A549 (cell line): ENCODE data around the gene PCSK6. TPM values are rescaled to one million over a fixed set of nuclear protein-coding genes. Genes with fewer than 3 reads are reported as not detected.

Experiments
- ATAC-seq, 2 experiments: fragments of 200-7000 bp in 1 of 2; fragments of >200 bp in 1 of 2; cut with Nextera tagmentation in 1 of 2; cut with Tn5 transposase in 1 of 2; 3 replicates each; pipeline versions ENCODE4 v1.8.0 to v1.9.1; 2018 to 2020; ENCODE audit warnings: mild to moderate bottlenecking in 1 of 2, moderate library complexity in 1 of 2
- CTCF ChIA-PET: fragments of 300-600 bp; sonication (Branson Sonifier 250); formaldehyde crosslinking; extraction: SDS; loops from one replicate; lab custom pipeline; 2021; ENCODE audit warnings: antibody characterized with exemption, inconsistent platforms; lab: Yijun Ruan, JAX
- POLR2A ChIA-PET: fragments of 350-600 bp; formaldehyde crosslinking; extraction: SDS; loops from one replicate; lab custom pipeline; 2021; ENCODE audit warnings: antibody characterized with exemption, inconsistent platforms; lab: Yijun Ruan, JAX
- DNase-seq, 2 experiments: peaks; one replicate each; pipeline versions ENCODE4 v3.0.0 to v3.0.0-alpha.2; 2011 to 2016; ENCODE audit warnings: low read depth in 1 of 2, low spot score in 1 of 2
- FAIRE-seq: peaks from 2 replicates; lab custom pipeline; 2011; peaks lifted over from hg19 to GRCh38; lab: Jason Lieb, UNC
- H3K27ac ChIP-seq, 2 experiments: fragments of >200 bp; sonication (Bioruptor Twin); formaldehyde crosslinking; 3 replicates each; pipeline ENCODE4 v1.5.1; 2016 to 2017
- H3K4me1 ChIP-seq: fragments of >200 bp; sonication (Bioruptor Twin); formaldehyde crosslinking; 3 replicates; pipeline ENCODE4 v1.6.1; 2016
- H3K4me2 ChIP-seq: fragments of >200 bp; sonication (Bioruptor Twin); formaldehyde crosslinking; 3 replicates; pipeline ENCODE4 v1.6.1; 2016
- H3K4me3 ChIP-seq: fragments of >200 bp; sonication (Bioruptor Twin); formaldehyde crosslinking; 3 replicates; pipeline ENCODE4 v1.5.1; 2016
- H3K9me3 ChIP-seq: fragments of >200 bp; sonication (Bioruptor Twin); formaldehyde crosslinking; 3 replicates; pipeline ENCODE4 v1.6.1; 2016
- ATOH8 ChIP-seq: fragments of 250-450 bp; sonication (Bioruptor Pico); IDR thresholded peaks from 2 replicates; pipeline ENCODE4 v1.5.0; 2020; ENCODE audit warnings: low read depth, mild to moderate bottlenecking, moderate library complexity
- CBX2 ChIP-seq: fragments of 200-600 bp; sonication (generic); IDR thresholded peaks from 2 replicates; pipeline ENCODE4 v1.6.1; 2016; ENCODE audit warnings: low read depth, mild to moderate bottlenecking, borderline replicate concordance
- CEBPB ChIP-seq, 2 experiments: fragments of >200 bp in 1 of 2; sonication (Bioruptor Twin) in 1 of 2; formaldehyde crosslinking in 1 of 2; IDR thresholded peaks; 2 replicates each; pipeline ENCODE4 v1.6.1; 2012 to 2016
- CHD4 ChIP-seq: fragments of 200-600 bp; sonication (generic); IDR thresholded peaks from 2 replicates; pipeline ENCODE4 v1.6.1; 2016; ENCODE audit warnings: antibody characterized with exemption, mild to moderate bottlenecking, borderline replicate concordance
- E2F6 ChIP-seq: IDR thresholded peaks from 2 replicates; pipeline ENCODE4 v1.6.1; 2012; ENCODE audit warnings: low read depth, borderline replicate concordance
- EHF ChIP-seq: fragments of 250-450 bp; sonication (Bioruptor Pico); IDR thresholded peaks from 2 replicates; pipeline ENCODE4 v1.5.0; 2020; ENCODE audit warnings: mild to moderate bottlenecking
- EHMT2 ChIP-seq: fragments of 200-600 bp; sonication (generic); IDR thresholded peaks from 2 replicates; pipeline ENCODE4 v1.6.1; 2016; ENCODE audit warnings: antibody characterized with exemption, low read depth, mild to moderate bottlenecking, moderate library complexity
- EP300 ChIP-seq, 2 experiments: fragments of >200 bp; sonication (Bioruptor Twin); formaldehyde crosslinking; IDR thresholded peaks; 2 replicates in 1 of 2; 3 replicates in 1 of 2; pipeline ENCODE4 v1.6.1; 2016 to 2017
- FOXS1 ChIP-seq: fragments of 250-450 bp; sonication (Bioruptor Pico); IDR thresholded peaks from 2 replicates; pipeline ENCODE4 v1.5.0; 2020; ENCODE audit warnings: mild to moderate bottlenecking, moderate library complexity
- GATA3 ChIP-seq: IDR thresholded peaks from 2 replicates; pipeline ENCODE4 v1.6.1; 2012; ENCODE audit warnings: borderline replicate concordance
- HDAC2 ChIP-seq: fragments of 200-600 bp; sonication (generic); IDR thresholded peaks from 2 replicates; pipeline ENCODE4 v1.6.1; 2016
- HEYL ChIP-seq: fragments of 250-450 bp; sonication (Bioruptor Pico); IDR thresholded peaks from 2 replicates; pipeline ENCODE4 v1.8.0; 2021; ENCODE audit warnings: mild to moderate bottlenecking, moderate library complexity
- HMGXB4 ChIP-seq: fragments of 250-450 bp; sonication (Bioruptor Pico); IDR thresholded peaks from 2 replicates; pipeline ENCODE4 v1.5.0; 2021; ENCODE audit warnings: mild to moderate bottlenecking, moderate library complexity, borderline replicate concordance
- HOXB13 ChIP-seq: fragments of 250-450 bp; sonication (Bioruptor Pico); IDR thresholded peaks from 2 replicates; pipeline ENCODE4 v1.5.0; 2020; ENCODE audit warnings: low read depth, mild to moderate bottlenecking, moderate library complexity
- HOXB5 ChIP-seq: fragments of 250-450 bp; sonication (Bioruptor Pico); IDR thresholded peaks from 2 replicates; pipeline ENCODE4 v1.5.0; 2020; ENCODE audit warnings: mild to moderate bottlenecking, moderate library complexity
- KDM5A ChIP-seq: fragments of 200-600 bp; sonication (generic); IDR thresholded peaks from 2 replicates; pipeline ENCODE4 v1.6.1; 2016; ENCODE audit warnings: antibody characterized with exemption, mild to moderate bottlenecking
- MYC ChIP-seq: IDR thresholded peaks from 2 replicates; pipeline ENCODE4 v1.6.1; 2012; ENCODE audit warnings: mild to moderate bottlenecking, inconsistent platforms, low read length, improper control_type of control experiment, borderline replicate concordance
- NPAS2 ChIP-seq: fragments of 250-450 bp; sonication (Bioruptor Pico); IDR thresholded peaks from 2 replicates; pipeline ENCODE4 v1.8.0; 2022; ENCODE audit warnings: mild to moderate bottlenecking, moderate library complexity, borderline replicate concordance
- POLR2A ChIP-seq: IDR thresholded peaks from 2 replicates; pipeline ENCODE4 v1.6.1; 2012; ENCODE audit warnings: mild to moderate bottlenecking, low read length
- POLR2AphosphoS2 ChIP-seq: conservative IDR thresholded peaks from 2 replicates; pipeline ENCODE4 v1.6.1; 2012; ENCODE audit warnings: low read length, improper control_type of control experiment, inconsistent platforms
- RAD21 ChIP-seq, 2 experiments: fragments of >200 bp in 1 of 2; sonication (Bioruptor Twin) in 1 of 2; formaldehyde crosslinking in 1 of 2; IDR thresholded peaks in 1 of 2; conservative IDR thresholded peaks in 1 of 2; 2 replicates in 1 of 2; 3 replicates in 1 of 2; pipeline ENCODE4 v1.6.1; 2012 to 2018; ENCODE audit warnings: inconsistent platforms in 1 of 2
- RCOR1 ChIP-seq: fragments of 150-350 bp; IDR thresholded peaks from 2 replicates; pipeline ENCODE4 v1.6.1; 2014; ENCODE audit warnings: antibody characterized with exemption, low read length, low read depth
- RFX5 ChIP-seq: fragments of 450-650 bp; IDR thresholded peaks from 2 replicates; pipeline ENCODE4 v1.7.1; 2014; ENCODE audit warnings: antibody characterized with exemption, mild to moderate bottlenecking, moderate library complexity
- SMC3 ChIP-seq: fragments of >200 bp; sonication (Bioruptor Twin); formaldehyde crosslinking; IDR thresholded peaks from 3 replicates; pipeline ENCODE4 v1.6.1; 2018; ENCODE audit warnings: inconsistent platforms
- SREBF2 ChIP-seq: fragments of 450-650 bp; IDR thresholded peaks from 2 replicates; pipeline ENCODE4 v1.6.1; 2014; ENCODE audit warnings: mild to moderate bottlenecking, moderate library complexity
- TFCP2L1 ChIP-seq: fragments of 250-450 bp; sonication (Bioruptor Pico); IDR thresholded peaks from 2 replicates; pipeline ENCODE4 v1.5.0; 2021; ENCODE audit warnings: mild to moderate bottlenecking
- USF2 ChIP-seq: fragments of 450-650 bp; IDR thresholded peaks from 2 replicates; pipeline ENCODE4 v1.6.1; 2014; ENCODE audit warnings: antibody characterized with exemption
- ZC3H11A ChIP-seq: fragments of 450-650 bp; IDR thresholded peaks from 2 replicates; pipeline ENCODE4 v1.6.1; 2014; ENCODE audit warnings: antibody characterized with exemption, mild to moderate bottlenecking
- ZFP36 ChIP-seq: fragments of 450-650 bp; IDR thresholded peaks from 2 replicates; pipeline ENCODE4 v1.6.1; 2014; ENCODE audit warnings: borderline replicate concordance; ENCODE audit not compliant: partially characterized antibody
- ZNF302 ChIP-seq: fragments of 250-450 bp; sonication (Bioruptor Pico); IDR thresholded peaks from 2 replicates; pipeline ENCODE4 v1.9.0; 2021; ENCODE audit warnings: inconsistent platforms, mild to moderate bottlenecking, moderate library complexity
- WGBS: methylation state at CpG from one replicate; pipeline ENCODE4 v1.1.6; 2017; ENCODE audit errors: missing lambda C conversion rate; 5-methylcytosine and 5-hydroxymethylcytosine counted together
- polyA plus RNA-seq, 4 experiments: library from polyadenylated mRNA; depleted of rRNA in 3 of 4; stranded (reverse); fragments of >200 nt; fragmentation: RNase III in 1 of 4; extraction: RNeasy Plus Mini Kit Qiagen cat#74134 plus additional on column Dnase treatment in 1 of 4; gene quantifications; 2 replicates in 3 of 4; 3 replicates in 1 of 4; pipeline ENCODE4 v1.2.3, GENCODE V29; 2011 to 2017

Gene PCSK6
- polyA plus RNA-seq, 2 of the 4 experiments (the other 2 are of a cell fraction): 10.0 to 15.2 TPM

- ATAC-seq: no peak; a peak in 1 of 6 replicates
- POLR2A ChIA-PET: no interaction called here
- CTCF ChIA-PET: interaction anchor here (1.2 to 3.5 kb wide), 3 partner anchors 13 to 272 kb away, joined by 4 to 11 read pairs (median 4); partner anchors contain the start of gene SNRPA1
Measured at GRCh38 chr15:101368861-101369642, 120.5 kb downstream of the PCSK6 start.

GRCh38 chr15:101368086-101368780 is 121.3 kb downstream of the PCSK6 start:
- ATAC-seq: no peak
- ChIA-PET CTCF (interaction anchor here (1.2 to 3.5 kb wide), 3 partner anchors 8 to 273 kb away, joined by 4 to 11 read pairs (median 4); partner anchors contain the start of gene SNRPA1), POLR2A (no interaction called here)
- 95% methylated on average over 14 of the region's 14 CpGs for WGBS
- H3K4me3 ChIP-seq: no peak overlapping the region
- H3K27ac ChIP-seq: no peak overlapping the region
- TF ChIP-seq SMC3 (no peak), CEBPB (IDR thresholded peaks at IDR 0.05) (no peak), ZC3H11A (no peak), FOXS1 (no peak), RAD21 (conservative IDR thresholded peaks at IDR 0.05 in 1 of 2, IDR thresholded peaks at IDR 0.05 in 1 of 2) (no peak), POLR2A (no peak), EP300 (IDR thresholded peaks at IDR 0.05) (no peak), NPAS2 (no peak), ZFP36 (no peak), HOXB5 (no peak), RCOR1 (no peak), HEYL (CRISPR knock-in tag) (no peak)
- TF ChIP-seq, all 56 proteins: peak for 0
- Histone ChIP-seq H3K9me3 (0 out of 3 replicates have a peak, but pooled peaks cover 4% of the 10 kb centered on the region), H3K4me1 (no peaks in the 10 kb centered on the region), H3K4me2 (no peak overlapping the region)
- DNase-seq (no peak), FAIRE-seq (no peak)

More at GRCh38 chr15:101368861-101369642, 120.5 kb downstream of the PCSK6 start:
- TF ChIP-seq ATOH8 (CRISPR knock-in tag) (no peak), SREBF2 (no peak), EHF (CRISPR knock-in tag) (no peak), ZNF302 (CRISPR knock-in tag) (no peak), POLR2AphosphoS2 (no peak), KDM5A (no peak), HMGXB4 (no peak), USF2 (no peak), GATA3 (no peak), EHMT2 (no peak), CBX2 (no peak), HDAC2 (no peak), HOXB13 (CRISPR knock-in tag) (no peak), RFX5 (no peak), MYC (no peak), HOXB5 (no peak), CHD4 (no peak), E2F6 (no peak), TFCP2L1 (CRISPR knock-in tag) (no peak)
- DNase-seq (no peak), FAIRE-seq (no peak)
- H3K4me3 ChIP-seq: no peak overlapping the region
- 86% methylated on average over 15 of the region's 15 CpGs for WGBS
- no peak overlapping the region for H3K27ac ChIP-seq
- no peak overlapping the region for H3K4me2 ChIP-seq
- 0 out of 3 replicates have a peak, but pooled peaks cover 4% of the 10 kb centered on the region for H3K9me3 ChIP-seq
- H3K4me1 ChIP-seq: no peaks in the 10 kb centered on the region
